Right lobe of liver (tissue), 6 donors: ENCODE data around the gene MPP7. TPM values are rescaled to one million over a fixed set of nuclear protein-coding genes. Genes with fewer than 3 reads are reported as not detected.

ENCODE experiments used
- ATAC-seq, 4 donors: fragments of 200-7000 bp; cut with Tn5 transposase; one replicate each; pipeline ENCODE4 v1.9.1; 2020; ENCODE audit warnings: mild to moderate bottlenecking in 4 of 4, moderate library complexity in 4 of 4
- DNase-seq, 3 donors: peaks; one replicate each; pipeline ENCODE4 v3.0.0-alpha.2; 2020
- H3K27ac ChIP-seq, 3 donors: fragments of 200-600 bp; one replicate each; pipeline ENCODE4 v1.8.0; 2022
- H3K27me3 ChIP-seq, 2 donors: fragments of 200-600 bp; one replicate each; pipeline ENCODE4 v1.8.0; 2022
- H3K36me3 ChIP-seq, 4 donors: fragments of 200-600 bp; sonication (generic) in 1 of 4; one replicate each; pipeline versions ENCODE4 v1.5.1 to v1.8.0; 2017 to 2022; ENCODE audit warnings: control low read depth in 1 of 4
- H3K4me1 ChIP-seq, 4 donors: fragments of 200-600 bp; sonication (generic) in 1 of 4; one replicate each; pipeline versions ENCODE4 v1.5.1 to v1.8.0; 2017 to 2022; ENCODE audit warnings: control low read depth in 1 of 4
- H3K4me3 ChIP-seq, 3 donors: fragments of 200-600 bp; one replicate each; pipeline ENCODE4 v1.8.0; 2022
- H3K9me3 ChIP-seq, 4 donors: fragments of 200-600 bp; sonication (generic) in 1 of 4; one replicate each; pipeline versions ENCODE4 v1.5.1 to v1.8.0; 2017 to 2022; ENCODE audit warnings: control low read depth in 1 of 4
- POLR2A ChIP-seq: fragments of 450-650 bp; IDR thresholded peaks from one replicate; pipeline ENCODE4 v1.6.1; 2017; ENCODE audit warnings: antibody characterized with exemption, mild to moderate bottlenecking
- WGBS: methylation state at CpG from one replicate; pipeline ENCODE4 v1.1.6; 2018; ENCODE audit warnings: low coverage, low lambda C conversion rate; ENCODE audit not compliant: insufficient coverage; ENCODE audit errors: missing lambda C conversion rate; 5-methylcytosine and 5-hydroxymethylcytosine counted together
- intact Hi-C, 2 donors: fragments of 100-400 bp; cut with DNase I; formaldehyde crosslinking; loops; one replicate each; pipeline versions ENCODE4 v1.11.2 to v1.14.1; 2022
- total RNA-seq, 6 experiments: library from RNA; depleted of rRNA in 2 of 6; stranded (reverse); fragments of >200 nt in 2 of 6; fragmentation: NEBNext Ultra II Directional in 3 of 6; extraction: Animal tissue kit (Norgen Biotek cat#: 25700) in 3 of 6; gene quantifications; one replicate each; pipeline versions ENCODE4 v1.1.0 to v1.2.4, GENCODE V29; 2016 to 2023
- TF ChIP-seq, protein P1 (sequence below), 4 donors: fragments of 200-600 bp in 3 of 4; fragments of 450-650 bp in 1 of 4; IDR thresholded peaks; one replicate each; pipeline versions ENCODE4 v1.5.1 to v1.8.0; 2016 to 2022; ENCODE audit warnings: antibody characterized with exemption in 4 of 4, mild to moderate bottlenecking in 2 of 4
- donor health status: DM: no; HTN: yes; CAD: no.
- donor health status: DM: no; HTN: no; CAD: no.
- donor health status: DM: no; HTN: no; CAD: no.
- donor health status: DM: no; HTN: yes; CAD: no.
- donor health status: DM: no; HTN: yes; CAD: no.

The MPP7 gene
- total RNA-seq, 6 experiments from 2014 or later = 1.9 to 4.2 (median 2.2) TPM

DNA sequence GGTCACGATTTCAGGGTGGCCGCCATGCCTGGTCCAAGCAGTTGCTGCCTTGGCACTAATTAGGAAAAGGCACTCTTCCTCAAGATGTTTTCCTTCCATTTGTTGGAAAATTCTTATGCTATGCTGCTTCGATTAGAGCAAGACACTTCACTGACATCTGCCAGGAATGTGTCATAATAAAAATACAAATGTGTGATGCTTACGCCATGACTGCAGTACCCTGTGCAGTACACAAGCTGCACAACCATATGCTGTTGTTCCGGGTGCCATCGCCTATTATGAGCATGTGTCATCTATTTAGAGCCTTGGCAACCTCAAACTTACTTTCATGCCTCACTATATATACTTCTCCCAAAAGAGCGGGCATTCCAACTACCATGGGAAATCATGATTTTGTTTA lies 14.9 kb upstream of the MPP7 start:
- H3K36me3 ChIP-seq = no peaks in the 10 kb centered on the region
- 57% methylated on average over 5 of the region's 7 CpGs for WGBS
- H3K27me3 ChIP-seq = no peaks in the 10 kb centered on the region
- H3K4me1 ChIP-seq = no peaks in the 10 kb centered on the region
- ATAC-seq = no peak
- no peak for DNase-seq
- TF ChIP-seq, protein P1, sequence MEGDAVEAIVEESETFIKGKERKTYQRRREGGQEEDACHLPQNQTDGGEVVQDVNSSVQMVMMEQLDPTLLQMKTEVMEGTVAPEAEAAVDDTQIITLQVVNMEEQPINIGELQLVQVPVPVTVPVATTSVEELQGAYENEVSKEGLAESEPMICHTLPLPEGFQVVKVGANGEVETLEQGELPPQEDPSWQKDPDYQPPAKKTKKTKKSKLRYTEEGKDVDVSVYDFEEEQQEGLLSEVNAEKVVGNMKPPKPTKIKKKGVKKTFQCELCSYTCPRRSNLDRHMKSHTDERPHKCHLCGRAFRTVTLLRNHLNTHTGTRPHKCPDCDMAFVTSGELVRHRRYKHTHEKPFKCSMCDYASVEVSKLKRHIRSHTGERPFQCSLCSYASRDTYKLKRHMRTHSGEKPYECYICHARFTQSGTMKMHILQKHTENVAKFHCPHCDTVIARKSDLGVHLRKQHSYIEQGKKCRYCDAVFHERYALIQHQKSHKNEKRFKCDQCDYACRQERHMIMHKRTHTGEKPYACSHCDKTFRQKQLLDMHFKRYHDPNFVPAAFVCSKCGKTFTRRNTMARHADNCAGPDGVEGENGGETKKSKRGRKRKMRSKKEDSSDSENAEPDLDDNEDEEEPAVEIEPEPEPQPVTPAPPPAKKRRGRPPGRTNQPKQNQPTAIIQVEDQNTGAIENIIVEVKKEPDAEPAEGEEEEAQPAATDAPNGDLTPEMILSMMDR (IDR thresholded peaks at IDR 0.05) = no peak
- TF ChIP-seq POLR2A = no peak
- intact Hi-C loops = no loop called here
- no peak overlapping the region for H3K4me3 ChIP-seq
- no peak overlapping the region for H3K27ac ChIP-seq
- H3K9me3 ChIP-seq = no peaks in the 10 kb centered on the region

GRCh38 chr10:28316696-28317095 lies 13.8 kb upstream of the MPP7 start:
- no peak for ATAC-seq
- H3K4me1 ChIP-seq = no peaks in the 10 kb centered on the region
- no peak overlapping the region for H3K4me3 ChIP-seq
- no peak for DNase-seq
- 61% methylated on average over 5 of the region's 5 CpGs for WGBS
- no peaks in the 10 kb centered on the region for H3K27me3 ChIP-seq
- intact Hi-C loops = no loop called here
- no peaks in the 10 kb centered on the region for H3K9me3 ChIP-seq
- no peak overlapping the region for H3K27ac ChIP-seq
- no peak for TF ChIP-seq POLR2A
- TF ChIP-seq, protein P1 (IDR thresholded peaks at IDR 0.05) = no peak
- no peaks in the 10 kb centered on the region for H3K36me3 ChIP-seq

GRCh38 chr10:28315140-28315539 lies 12.3 kb upstream of the MPP7 start:
- Histone ChIP-seq H3K4me1 (no peaks in the 10 kb centered on the region), H3K36me3 (no peaks in the 10 kb centered on the region), H3K9me3 (no peaks in the 10 kb centered on the region), H3K4me3 (no peak overlapping the region), H3K27me3 (no peaks in the 10 kb centered on the region), H3K27ac (no peak overlapping the region)
- no peak for DNase-seq
- TF ChIP-seq, protein P1 (IDR thresholded peaks at IDR 0.05) = no peak
- no peak for TF ChIP-seq POLR2A
- no peak for ATAC-seq
- whole genome bisulfite sequencing = 54% methylated on average over 4 of the region's 4 CpGs
- intact Hi-C loops = no loop called here

DNA sequence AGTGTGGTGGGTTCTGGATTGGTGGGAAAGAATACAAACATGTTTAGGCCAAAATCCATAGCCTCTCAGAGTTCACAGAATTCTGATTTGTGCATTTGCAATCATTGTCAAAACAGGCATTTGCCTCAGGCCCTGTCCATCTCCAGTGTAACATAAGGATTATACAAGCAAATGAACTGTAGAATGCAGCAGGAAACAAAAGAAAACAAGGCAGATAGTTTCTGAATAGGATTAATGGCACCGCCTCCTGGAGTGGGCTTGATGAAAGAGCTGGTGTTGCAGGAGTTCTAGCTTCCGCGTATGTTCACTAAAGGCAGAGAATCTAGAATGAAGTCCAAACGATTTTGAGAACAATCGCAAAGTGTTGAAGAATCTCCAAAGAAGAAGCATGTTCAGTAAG lies 11.3 kb upstream of the MPP7 start:
- Histone ChIP-seq H3K9me3 (no peaks in the 10 kb centered on the region), H3K4me3 (no peak overlapping the region), H3K4me1 (no peaks in the 10 kb centered on the region), H3K27me3 (no peaks in the 10 kb centered on the region), H3K36me3 (no peaks in the 10 kb centered on the region), H3K27ac (no peak overlapping the region)
- WGBS = 78% methylated on average over 5 of the region's 5 CpGs
- TF ChIP-seq POLR2A = no peak
- TF ChIP-seq, protein P1 (IDR thresholded peaks at IDR 0.05) = no peak
- intact Hi-C loops = no loop called here
- DNase-seq = no peak
- ATAC-seq = no peak

DNA sequence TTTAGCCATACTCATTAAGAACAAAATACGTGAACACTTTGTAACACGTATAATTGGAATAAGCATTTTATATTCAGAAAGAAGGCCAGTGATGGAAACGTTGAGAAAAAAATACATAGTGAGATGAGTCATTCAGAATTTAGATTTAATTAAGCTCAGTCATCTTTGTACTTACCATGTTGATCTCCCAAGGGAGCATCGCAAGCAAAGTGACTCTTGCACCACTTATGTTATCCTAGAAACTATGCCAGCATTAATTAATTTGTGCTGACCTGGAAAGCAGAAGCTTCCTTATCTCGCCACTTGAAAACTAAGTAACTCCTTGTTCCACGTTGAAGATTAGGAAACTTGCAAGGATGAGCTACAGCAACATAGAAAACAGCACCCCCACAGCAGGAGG lies 9.7 kb upstream of the MPP7 start:
- no peaks in the 10 kb centered on the region for H3K27me3 ChIP-seq
- H3K4me3 ChIP-seq = no peak overlapping the region
- intact Hi-C loops = no loop called here
- DNase-seq (no peak), ATAC-seq (no peak)
- H3K4me1 ChIP-seq = no peaks in the 10 kb centered on the region
- TF ChIP-seq, protein P1 (IDR thresholded peaks at IDR 0.05) = no peak
- TF ChIP-seq POLR2A = no peak
- WGBS = 56% methylated on average over 5 of the region's 6 CpGs
- no peak overlapping the region for H3K27ac ChIP-seq
- H3K9me3 ChIP-seq = no peaks in the 10 kb centered on the region
- no peaks in the 10 kb centered on the region for H3K36me3 ChIP-seq
